ENCODE data around the gene ZNF337. TPM values are rescaled to one million over a fixed set of nuclear protein-coding genes. Genes with fewer than 3 reads are reported as not detected.
"Not testable (repeated sequence)": the region's sequence is repeated elsewhere in the genome, so short reads cannot be mapped to it uniquely, and the experiment has no call there.

Gene ZNF337
- total RNA-seq, 2 experiments from 2014 or later, result 16.6 to 16.8 TPM

- Mint-ChIP-seq H3K27ac (no peak overlapping the region), H3K4me3 (no peak overlapping the region), H3K36me3 (ENCODE audit: low read depth) (peaks cover 22% of the 10 kb centered on the region), H3K27me3 (ENCODE audit: low read depth) (no peaks in the 10 kb centered on the region), H3K9me3 (ENCODE audit: insufficient read depth) (no peaks in the 10 kb centered on the region), H3K4me1 (ENCODE audit: low read depth) (peaks cover 11% of the 10 kb centered on the region)
- ATAC-seq (no peak), DNase-seq (no peak)
- ChIA-PET POLR2A (no interaction called here), CTCF (no interaction called here)
Observed at GRCh38 chr20:25690427-25690826, 6.2 kb downstream of the ZNF337 start.

- no peaks in the 10 kb centered on the region for H3K27me3 Mint-ChIP-seq (ENCODE audit: low read depth)
- DNase-seq, result no peak
- POLR2A ChIA-PET, result no interaction called here
- ATAC-seq, result no peak
- H3K4me1 Mint-ChIP-seq (ENCODE audit: low read depth), result peaks cover 8% of the 10 kb centered on the region
- H3K27ac Mint-ChIP-seq, result no peak overlapping the region
- H3K36me3 Mint-ChIP-seq (ENCODE audit: low read depth), result peaks cover 38% of the 10 kb centered on the region
- CTCF ChIA-PET, result no interaction called here
- H3K4me3 Mint-ChIP-seq, result no peak overlapping the region
- H3K9me3 Mint-ChIP-seq (ENCODE audit: insufficient read depth), result no peaks in the 10 kb centered on the region
Observed at GRCh38 chr20:25686081-25687067, 10.3 kb downstream of the ZNF337 start.

- H3K36me3 Mint-ChIP-seq (ENCODE audit: low read depth), result peaks cover 39% of the 10 kb centered on the region
- H3K9me3 Mint-ChIP-seq (ENCODE audit: insufficient read depth), result no peaks in the 10 kb centered on the region
- ChIA-PET CTCF (no interaction called here), POLR2A (no interaction called here)
- no peak overlapping the region for H3K4me3 Mint-ChIP-seq
- H3K4me1 Mint-ChIP-seq (ENCODE audit: low read depth), result peaks cover 8% of the 10 kb centered on the region
- no peak for ATAC-seq
- no peak for DNase-seq
- no peaks in the 10 kb centered on the region for H3K27me3 Mint-ChIP-seq (ENCODE audit: low read depth)
- no peak overlapping the region for H3K27ac Mint-ChIP-seq
Observed at GRCh38 chr20:25685276-25686080, 11.2 kb downstream of the ZNF337 start.

- CTCF ChIA-PET; H3K27ac Mint-ChIP-seq; H3K27me3 Mint-ChIP-seq (ENCODE audit: low read depth); H3K4me3 Mint-ChIP-seq; ATAC-seq; H3K9me3 Mint-ChIP-seq (ENCODE audit: insufficient read depth); H3K4me1 Mint-ChIP-seq (ENCODE audit: low read depth); DNase-seq; POLR2A ChIA-PET: not testable (repeated sequence)
- H3K36me3 Mint-ChIP-seq (ENCODE audit: low read depth), result peaks cover 45% of the 10 kb centered on the region
Observed at GRCh38 chr20:25683826-25684225, 12.8 kb downstream of the ZNF337 start.

- Mint-ChIP-seq H3K27me3 (ENCODE audit: low read depth) (no peaks in the 10 kb centered on the region), H3K4me3 (no peak overlapping the region), H3K4me1 (ENCODE audit: low read depth) (peaks cover 7% of the 10 kb centered on the region), H3K9me3 (ENCODE audit: insufficient read depth) (no peaks in the 10 kb centered on the region), H3K27ac (no peak overlapping the region), H3K36me3 (ENCODE audit: low read depth) (peaks cover 52% of the 10 kb centered on the region)
- ATAC-seq (no peak), DNase-seq (no peak)
- CTCF ChIA-PET, result no interaction called here
- POLR2A ChIA-PET, result interaction anchor here (0.6 kb wide), 1 partner anchor 127 kb away, joined by 3 read pairs; no protein-coding TSS in a partner anchor
Observed at GRCh38 chr20:25683050-25683449, 13.6 kb downstream of the ZNF337 start.

- ChIA-PET POLR2A (no interaction called here), CTCF (no interaction called here)
- Mint-ChIP-seq H3K4me1 (ENCODE audit: low read depth) (no peaks in the 10 kb centered on the region), H3K9me3 (ENCODE audit: insufficient read depth) (no peaks in the 10 kb centered on the region), H3K27me3 (ENCODE audit: low read depth) (no peaks in the 10 kb centered on the region), H3K27ac (no peak overlapping the region), H3K4me3 (no peak overlapping the region), H3K36me3 (ENCODE audit: low read depth) (peaks cover 77% of the 10 kb centered on the region)
- DNase-seq (no peak), ATAC-seq (no peak)
Observed at GRCh38 chr20:25676164-25676809, 20.4 kb downstream of the ZNF337 start.

- H3K4me1 Mint-ChIP-seq (ENCODE audit: low read depth), result no peaks in the 10 kb centered on the region
- H3K4me3 Mint-ChIP-seq, result no peak overlapping the region
- H3K36me3 Mint-ChIP-seq (ENCODE audit: low read depth), result peaks cover 72% of the 10 kb centered on the region
- ChIA-PET CTCF (no interaction called here), POLR2A (no interaction called here)
- no peak overlapping the region for H3K27ac Mint-ChIP-seq
- DNase-seq, result no peak
- no peaks in the 10 kb centered on the region for H3K27me3 Mint-ChIP-seq (ENCODE audit: low read depth)
- H3K9me3 Mint-ChIP-seq (ENCODE audit: insufficient read depth), result no peaks in the 10 kb centered on the region
- no peak for ATAC-seq
Observed at GRCh38 chr20:25675161-25675560, 21.5 kb downstream of the ZNF337 start.

GRCh38 chr20:25672659-25673235, 23.9 kb downstream of the ZNF337 start:
- ChIA-PET POLR2A (no interaction called here), CTCF (no interaction called here)
- H3K4me3 Mint-ChIP-seq, result no peak overlapping the region
- no peaks in the 10 kb centered on the region for H3K4me1 Mint-ChIP-seq (ENCODE audit: low read depth)
- DNase-seq (no peak), ATAC-seq (no peak)
- H3K27ac Mint-ChIP-seq, result no peak overlapping the region
- peaks cover 52% of the 10 kb centered on the region for H3K36me3 Mint-ChIP-seq (ENCODE audit: low read depth)
- H3K27me3 Mint-ChIP-seq (ENCODE audit: low read depth), result no peaks in the 10 kb centered on the region
- no peaks in the 10 kb centered on the region for H3K9me3 Mint-ChIP-seq (ENCODE audit: insufficient read depth)

GRCh38 chr20:25669826-25670422, 26.7 kb downstream of the ZNF337 start:
- Mint-ChIP-seq H3K4me1 (ENCODE audit: low read depth) (no peaks in the 10 kb centered on the region), H3K27me3 (ENCODE audit: low read depth) (no peaks in the 10 kb centered on the region), H3K27ac (no peak overlapping the region), H3K36me3 (ENCODE audit: low read depth) (peaks cover 24% of the 10 kb centered on the region), H3K4me3 (no peak overlapping the region), H3K9me3 (ENCODE audit: insufficient read depth) (no peaks in the 10 kb centered on the region)
- ChIA-PET POLR2A (no interaction called here), CTCF (no interaction called here)
- no peak for ATAC-seq
- DNase-seq, result no peak

- no peak for DNase-seq
- ATAC-seq, result no peak
- Mint-ChIP-seq H3K9me3 (ENCODE audit: insufficient read depth) (no peaks in the 10 kb centered on the region), H3K4me3 (no peak overlapping the region), H3K36me3 (ENCODE audit: low read depth) (peaks cover 10% of the 10 kb centered on the region), H3K4me1 (ENCODE audit: low read depth) (no peaks in the 10 kb centered on the region), H3K27me3 (ENCODE audit: low read depth) (no peaks in the 10 kb centered on the region), H3K27ac (no peak overlapping the region)
- ChIA-PET POLR2A (no interaction called here), CTCF (no interaction called here)
Observed at GRCh38 chr20:25668446-25668845, 28.2 kb downstream of the ZNF337 start.

- ATAC-seq (no peak), DNase-seq (no peak)
- Mint-ChIP-seq H3K4me1 (ENCODE audit: low read depth) (peaks cover 3% of the 10 kb centered on the region), H3K9me3 (ENCODE audit: insufficient read depth) (no peaks in the 10 kb centered on the region), H3K27ac (no peak overlapping the region), H3K36me3 (ENCODE audit: low read depth) (no peaks in the 10 kb centered on the region), H3K27me3 (ENCODE audit: low read depth) (no peaks in the 10 kb centered on the region), H3K4me3 (no peak overlapping the region)
- ChIA-PET POLR2A (no interaction called here), CTCF (no interaction called here)
Observed at GRCh38 chr20:25659999-25660398, 36.7 kb downstream of the ZNF337 start.

All from activated CD8-positive, alpha-beta T cell treated with anti-CD3 and anti-CD28 coated beads, Interleukin-2, amount 10 ng/mL, durations not matched to agents 7 days and 5 days (primary cell).